ENCODE data around the gene KRTAP10-5.

The KRTAP10-5 gene

DNA sequence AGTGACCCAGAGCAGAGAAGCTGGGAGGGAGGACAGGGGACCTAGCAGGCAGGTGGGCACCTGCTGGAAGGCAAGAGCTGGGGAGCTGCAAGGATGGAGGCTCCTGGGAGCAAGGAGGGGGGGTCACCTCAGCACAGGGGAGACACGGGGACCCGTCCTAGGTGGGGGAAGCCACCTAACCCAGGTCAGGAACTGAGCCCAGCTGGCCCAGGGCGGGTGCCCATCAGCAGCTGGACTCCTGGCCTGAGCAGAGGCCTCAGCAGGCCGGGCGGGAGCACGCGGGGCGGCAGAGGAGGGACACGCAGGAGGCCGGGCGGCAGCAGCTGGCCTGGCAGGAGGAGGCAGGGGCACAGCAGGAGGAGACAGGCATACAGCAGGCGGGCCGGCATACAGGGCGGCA lies 41.4 kb downstream of the KRTAP10-5 start:
- no peak for DNase-seq (ENCODE audit: low read depth)
- TF ChIP-seq CTCF (conservative IDR thresholded peaks at IDR 0.05; ENCODE audit: low read length): no peak
- no peak overlapping the region for H3K4me3 ChIP-seq (ENCODE audit: low read length)

GRCh38 chr21:44537930-44538911 lies 42.2 kb downstream of the KRTAP10-5 start:
- DNase-seq (ENCODE audit: low read depth): no peak

DNA sequence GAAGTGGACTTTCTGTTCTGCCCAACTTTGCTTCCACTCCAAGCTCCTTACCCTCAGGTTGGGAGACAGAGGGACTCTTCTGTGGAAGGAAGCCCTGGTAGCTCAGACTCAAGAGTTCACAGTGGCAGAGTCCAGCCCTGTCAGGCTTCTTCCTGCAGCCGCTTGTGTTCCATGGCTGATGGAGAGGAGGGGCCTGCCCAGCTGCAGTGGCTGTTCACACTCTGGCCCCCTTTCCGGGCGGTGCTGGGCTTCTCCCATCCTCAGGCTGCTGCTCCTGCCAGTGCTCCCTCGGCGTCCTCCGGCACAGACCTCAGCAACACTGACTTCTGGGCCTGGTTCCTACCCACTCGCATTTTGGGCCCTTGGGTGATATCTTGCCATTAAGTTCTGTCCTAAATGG lies 44.4 kb downstream of the KRTAP10-5 start:
- DNase-seq (ENCODE audit: low read depth): no peak
- no peak overlapping the region for H3K4me3 ChIP-seq (ENCODE audit: low read length)
- TF ChIP-seq CTCF (conservative IDR thresholded peaks at IDR 0.05; ENCODE audit: low read length): no peak

More at GRCh38 chr21:44537930-44538911, 42.2 kb downstream of the KRTAP10-5 start:
- TF ChIP-seq CTCF (conservative IDR thresholded peaks at IDR 0.05; ENCODE audit: low read length): no peak
- H3K4me3 ChIP-seq (ENCODE audit: low read length): no peak overlapping the region

- TF ChIP-seq CTCF (conservative IDR thresholded peaks at IDR 0.05; ENCODE audit: low read length): no peak
These were observed 45.7 kb downstream of the KRTAP10-5 start for GRCh38 chr21:44534688-44535087.

GRCh38 chr21:44533891-44534627 lies 46.3 kb downstream of the KRTAP10-5 start:
- no peak for DNase-seq (ENCODE audit: low read depth)
- no peak overlapping the region for H3K4me3 ChIP-seq (ENCODE audit: low read length)
- TF ChIP-seq CTCF (conservative IDR thresholded peaks at IDR 0.05; ENCODE audit: low read length): no peak

More at GRCh38 chr21:44534688-44535087, 45.7 kb downstream of the KRTAP10-5 start:
- no peak for DNase-seq (ENCODE audit: low read depth)
- H3K4me3 ChIP-seq (ENCODE audit: low read length): no peak overlapping the region

- DNase-seq (ENCODE audit: low read depth): no peak
- H3K4me3 ChIP-seq (ENCODE audit: low read length): no peak overlapping the region
- no peak for TF ChIP-seq CTCF (conservative IDR thresholded peaks at IDR 0.05; ENCODE audit: low read length)
These were observed 47.1 kb downstream of the KRTAP10-5 start for GRCh38 chr21:44533121-44533890.
